HG03025 (cell line): ENCODE measurements around the gene RIMBP2.

Experiments
- ATAC-seq: cut with Tn5 transposase; IDR thresholded peaks from one replicate; pipeline ENCODE4 v1.9.1; 2021; ENCODE audit warnings: mild to moderate bottlenecking, moderate library complexity; ENCODE audit not compliant: unreplicated experiment, low FRiP score

RIMBP2 gene

GRCh38 chr12:130495156-130495555, 220.9 kb downstream of the RIMBP2 start:
- ATAC-seq, result no peak

GRCh38 chr12:130494736-130495135, 221.4 kb downstream of the RIMBP2 start:
- no peak for ATAC-seq

GRCh38 chr12:130493951-130494350, 222.1 kb downstream of the RIMBP2 start:
- no peak for ATAC-seq

GRCh38 chr12:130491421-130492357, 224.4 kb downstream of the RIMBP2 start:
- no peak for ATAC-seq

GRCh38 chr12:130490674-130491073, 225.4 kb downstream of the RIMBP2 start:
- ATAC-seq, result no peak

GRCh38 chr12:130489293-130489692, 226.8 kb downstream of the RIMBP2 start:
- ATAC-seq, result no peak

GRCh38 chr12:130488358-130488710, 227.8 kb downstream of the RIMBP2 start:
- ATAC-seq, result no peak

- ATAC-seq, result no peak
Observed at GRCh38 chr12:130487636-130488357, 228.3 kb downstream of the RIMBP2 start.

GRCh38 chr12:130486891-130487416, 229.1 kb downstream of the RIMBP2 start:
- no peak for ATAC-seq

GRCh38 chr12:130486146-130486435, 230.0 kb downstream of the RIMBP2 start:
- no peak for ATAC-seq

GRCh38 chr12:130485291-130486145, 230.6 kb downstream of the RIMBP2 start:
- ATAC-seq, result no peak

GRCh38 chr12:130484221-130484620, 231.9 kb downstream of the RIMBP2 start:
- ATAC-seq, result no peak

GRCh38 chr12:130483616-130484180, 232.4 kb downstream of the RIMBP2 start:
- ATAC-seq, result no peak

GRCh38 chr12:130482448-130482847, 233.7 kb downstream of the RIMBP2 start:
- no peak for ATAC-seq

- no peak for ATAC-seq
Observed at GRCh38 chr12:130481392-130481879, 234.7 kb downstream of the RIMBP2 start.

GRCh38 chr12:130480887-130481286, 235.2 kb downstream of the RIMBP2 start:
- ATAC-seq, result no peak

- ATAC-seq, result no peak
Observed at GRCh38 chr12:130480231-130480630, 235.9 kb downstream of the RIMBP2 start.

GRCh38 chr12:130479401-130480125, 236.5 kb downstream of the RIMBP2 start:
- no peak for ATAC-seq

GRCh38 chr12:130478786-130479185, 237.3 kb downstream of the RIMBP2 start:
- no peak for ATAC-seq

- ATAC-seq, result no peak
Observed at GRCh38 chr12:130477701-130478100, 238.4 kb downstream of the RIMBP2 start.
